ENCODE results near the gene SH2D7.
A peak's percentile ranks its signal among the peaks of the same experiment; 100 is the strongest.

The SH2D7 gene

GRCh38 chr15:78079298-78080087 lies 12.9 kb upstream of the SH2D7 start:
- no peak for DNase-seq

- no peak for DNase-seq
These were observed 12.3 kb upstream of the SH2D7 start for GRCh38 chr15:78080088-78080460.

- no peak for DNase-seq
These were observed 10.1 kb upstream of the SH2D7 start for GRCh38 chr15:78082106-78082742.

GRCh38 chr15:78082743-78083110 lies 9.6 kb upstream of the SH2D7 start:
- no peak for DNase-seq

GRCh38 chr15:78083186-78083585 lies 9.2 kb upstream of the SH2D7 start:
- no peak for DNase-seq

GRCh38 chr15:78083687-78084448 lies 8.5 kb upstream of the SH2D7 start:
- no peak for DNase-seq

- no peak for DNase-seq
These were observed 8.0 kb upstream of the SH2D7 start for GRCh38 chr15:78084449-78084750.

GRCh38 chr15:78085928-78086327 lies 6.4 kb upstream of the SH2D7 start:
- DNase-seq = no peak

GRCh38 chr15:78087951-78088772 lies 4.2 kb upstream of the SH2D7 start:
- peak; percentile 84 for DNase-seq

GRCh38 chr15:78088773-78089080 lies 3.6 kb upstream of the SH2D7 start:
- no peak for DNase-seq

- no peak for DNase-seq
These were observed 1.8 kb upstream of the SH2D7 start for GRCh38 chr15:78090422-78091063.

- no peak for DNase-seq
These were observed 1.1 kb downstream of the SH2D7 start for GRCh38 chr15:78093242-78094020.

GRCh38 chr15:78097667-78098066 lies 5.3 kb downstream of the SH2D7 start:
- no peak for DNase-seq

GRCh38 chr15:78098131-78098755 lies 5.9 kb downstream of the SH2D7 start:
- no peak for DNase-seq

GRCh38 chr15:78100886-78101285 lies 8.5 kb downstream of the SH2D7 start:
- no peak for DNase-seq

- DNase-seq = no peak
These were observed 9.2 kb downstream of the SH2D7 start for GRCh38 chr15:78101423-78102105.

GRCh38 chr15:78102211-78102610 lies 9.8 kb downstream of the SH2D7 start:
- no peak for DNase-seq

GRCh38 chr15:78102741-78103140 lies 10.4 kb downstream of the SH2D7 start:
- DNase-seq = no peak

GRCh38 chr15:78103406-78104118 lies 11.2 kb downstream of the SH2D7 start:
- DNase-seq = no peak

- no peak for DNase-seq
These were observed 11.7 kb downstream of the SH2D7 start for GRCh38 chr15:78104119-78104479.
